GM06990 (cell line): ENCODE results near the gene ALPI.

Experiments
- DNase-seq: peaks from one replicate; pipeline ENCODE4 v3.0.0-alpha.2; 2011; ENCODE audit not compliant: insufficient read length; ENCODE audit errors: extremely low read depth
- H3K27me3 ChIP-seq: replicated peaks from 2 replicates; pipeline ENCODE4 v1.6.0; 2011; ENCODE audit warnings: low read length; ENCODE audit not compliant: control insufficient read depth, insufficient read depth
- H3K36me3 ChIP-seq: 2 replicates; pipeline ENCODE4 v1.5.1; 2011; ENCODE audit warnings: low read length; ENCODE audit not compliant: control insufficient read depth, insufficient read depth
- H3K4me3 ChIP-seq: replicated peaks from 2 replicates; pipeline ENCODE4 v1.5.1; 2011; ENCODE audit warnings: low read depth, mild to moderate bottlenecking, control low read depth, low read length
- CTCF ChIP-seq: IDR thresholded peaks from 2 replicates; pipeline ENCODE4 v1.5.1; 2011; ENCODE audit warnings: low read length, control low read depth, mild to moderate bottlenecking, inconsistent platforms; ENCODE audit not compliant: insufficient read depth, poor library complexity, severe bottlenecking

ALPI gene

GRCh38 chr2:232454630-232455029, 1.3 kb upstream of the ALPI start:
- TF ChIP-seq CTCF, result no peak

GRCh38 chr2:232456296-232457120, 555 bp downstream of the ALPI start:
- TF ChIP-seq CTCF, result no peak
- H3K27me3 ChIP-seq, result no peaks in the 10 kb centered on the region
- H3K36me3 ChIP-seq, result no peaks in the 10 kb centered on the region
- H3K4me3 ChIP-seq, result no peak overlapping the region
- DNase-seq, result no peak

More at GRCh38 chr2:232454630-232455029, 1.3 kb upstream of the ALPI start:
- DNase-seq, result no peak
- Histone ChIP-seq H3K4me3 (no peak overlapping the region), H3K36me3 (no peaks in the 10 kb centered on the region), H3K27me3 (no peaks in the 10 kb centered on the region)

GRCh38 chr2:232457121-232458011, 1.4 kb downstream of the ALPI start:
- no peak for TF ChIP-seq CTCF
- H3K27me3 ChIP-seq, result no peaks in the 10 kb centered on the region
- H3K4me3 ChIP-seq, result no peak overlapping the region
- no peaks in the 10 kb centered on the region for H3K36me3 ChIP-seq
- DNase-seq, result no peak

- no peak for DNase-seq
- Histone ChIP-seq H3K4me3 (no peak overlapping the region), H3K27me3 (no peaks in the 10 kb centered on the region), H3K36me3 (no peaks in the 10 kb centered on the region)
- TF ChIP-seq CTCF, result no peak
Measured at GRCh38 chr2:232458051-232458660, 2.2 kb downstream of the ALPI start.

GRCh38 chr2:232458661-232459418, 2.9 kb downstream of the ALPI start:
- Histone ChIP-seq H3K27me3 (no peaks in the 10 kb centered on the region), H3K4me3 (no peak overlapping the region)
- TF ChIP-seq CTCF, result no peak

More at GRCh38 chr2:232458661-232459418, 2.9 kb downstream of the ALPI start:
- DNase-seq, result no peak
- no peaks in the 10 kb centered on the region for H3K36me3 ChIP-seq
